GM12872 (cell line): ENCODE data around the gene AIFM2.

ENCODE experiments used
- CTCF ChIP-seq: IDR thresholded peaks from 3 replicates; pipeline ENCODE4 v1.5.1; 2011; ENCODE audit warnings: low read depth, mild to moderate bottlenecking, low read length, moderate library complexity; ENCODE audit not compliant: insufficient read depth

Gene AIFM2

GRCh38 chr10:70124415-70124814 lies 8.2 kb downstream of the AIFM2 start:
- TF ChIP-seq CTCF, result no peak

- no peak for TF ChIP-seq CTCF
Measured at GRCh38 chr10:70123817-70124216, 8.8 kb downstream of the AIFM2 start.

GRCh38 chr10:70122742-70123141 lies 9.9 kb downstream of the AIFM2 start:
- no peak for TF ChIP-seq CTCF

GRCh38 chr10:70121281-70121949 lies 11.2 kb downstream of the AIFM2 start:
- no peak for TF ChIP-seq CTCF

- TF ChIP-seq CTCF, result no peak
Measured at GRCh38 chr10:70120417-70120816, 12.2 kb downstream of the AIFM2 start.

GRCh38 chr10:70119623-70120022 lies 13.0 kb downstream of the AIFM2 start:
- TF ChIP-seq CTCF, result no peak

GRCh38 chr10:70119197-70119596 lies 13.4 kb downstream of the AIFM2 start:
- TF ChIP-seq CTCF, result no peak
